GM18870 (cell line): ENCODE results near the gene CLN3.
"Not testable (repeated sequence)": the region's sequence is repeated elsewhere in the genome, so short reads cannot be mapped to it uniquely, and the experiment has no call there.

ENCODE experiments used
- ATAC-seq: cut with Tn5 transposase; IDR thresholded peaks from one replicate; pipeline ENCODE4 v1.9.1; 2021; ENCODE audit warnings: moderate library complexity; ENCODE audit not compliant: unreplicated experiment

CLN3 gene

GRCh38 chr16:28514246-28514645 lies 22.4 kb upstream of the CLN3 start:
- ATAC-seq: no peak

- no peak for ATAC-seq
These were observed 21.8 kb upstream of the CLN3 start for GRCh38 chr16:28513484-28514181.

DNA sequence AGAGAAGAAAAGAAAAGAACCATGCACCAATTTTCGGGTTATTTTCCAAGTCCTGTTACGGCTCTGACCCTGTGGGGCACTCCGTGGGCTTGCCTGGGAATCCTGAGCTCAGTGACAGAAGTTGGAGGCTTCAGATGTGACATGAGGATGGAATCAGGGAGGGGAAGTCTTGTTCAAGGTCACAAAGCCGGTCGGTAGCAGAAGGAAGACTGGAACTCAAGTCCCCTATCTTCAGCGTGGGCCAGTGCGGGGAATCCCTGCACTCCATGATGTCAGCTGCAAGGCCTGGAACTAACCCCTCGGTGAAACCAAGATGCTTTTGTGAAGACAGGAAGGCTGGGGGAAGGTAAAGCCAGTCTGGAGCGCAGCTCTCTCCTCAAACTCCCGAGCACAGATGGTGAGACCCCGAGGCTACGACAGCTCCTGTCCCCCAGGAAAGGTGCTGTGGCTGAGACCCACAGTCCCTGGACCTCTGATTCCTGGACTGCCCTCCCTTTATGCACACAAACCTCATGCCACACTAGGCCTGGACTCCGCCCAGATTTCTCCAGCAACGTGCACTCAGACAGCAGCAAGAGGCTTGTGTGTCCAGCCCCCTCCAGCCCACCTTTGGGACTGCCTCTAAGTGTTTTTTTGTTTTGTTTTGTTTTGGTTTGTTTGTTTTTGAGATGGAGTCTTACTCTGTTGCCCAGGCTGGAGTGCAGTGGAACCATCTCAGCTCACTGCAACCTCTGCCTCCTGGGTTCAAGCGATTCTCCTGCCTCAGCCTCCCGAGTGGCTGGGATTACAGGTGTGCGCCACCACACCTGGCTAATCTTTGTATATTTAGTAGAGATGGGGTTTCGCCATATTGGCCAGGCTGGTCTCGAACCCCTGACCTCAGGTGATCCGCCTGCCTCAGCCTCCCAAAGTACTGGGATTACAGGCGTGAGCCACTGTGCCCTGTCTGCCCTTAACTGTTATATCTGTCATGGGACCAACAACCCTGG lies 20.2 kb upstream of the CLN3 start:
- no peak for ATAC-seq

GRCh38 chr16:28511031-28511430 lies 19.2 kb upstream of the CLN3 start:
- ATAC-seq: no peak

DNA sequence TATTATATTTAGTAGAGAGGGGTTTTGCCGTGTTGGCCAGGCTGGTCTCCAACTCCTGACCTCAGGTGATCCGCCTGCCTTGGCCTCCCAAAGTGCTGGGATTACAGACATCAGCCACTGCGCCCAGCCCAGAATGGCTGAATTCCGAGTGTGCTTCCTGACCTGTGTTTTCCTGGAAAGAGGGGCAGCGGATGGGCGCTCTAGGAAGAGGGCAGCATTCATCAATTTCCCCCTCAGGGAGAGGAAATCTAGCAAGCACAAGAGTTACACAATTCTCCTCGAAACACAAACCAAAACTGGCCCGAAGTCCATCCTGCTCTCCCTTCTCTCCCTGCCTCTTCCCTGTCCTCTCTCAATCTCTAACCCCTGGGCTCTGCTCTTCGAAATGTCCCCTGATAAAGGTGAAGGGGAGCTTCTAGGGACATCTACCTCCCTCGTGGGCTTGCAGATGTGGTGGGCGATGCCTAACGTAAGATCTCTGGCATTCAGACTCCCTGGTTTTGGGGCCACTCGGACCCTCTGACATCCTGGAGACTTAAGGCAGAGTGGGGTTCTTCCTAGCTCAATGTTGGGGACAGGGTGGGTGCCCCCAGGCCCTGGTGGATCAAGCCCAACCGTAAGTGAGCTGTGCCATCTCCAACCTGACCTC lies 13.7 kb upstream of the CLN3 start:
- ATAC-seq: no peak

DNA sequence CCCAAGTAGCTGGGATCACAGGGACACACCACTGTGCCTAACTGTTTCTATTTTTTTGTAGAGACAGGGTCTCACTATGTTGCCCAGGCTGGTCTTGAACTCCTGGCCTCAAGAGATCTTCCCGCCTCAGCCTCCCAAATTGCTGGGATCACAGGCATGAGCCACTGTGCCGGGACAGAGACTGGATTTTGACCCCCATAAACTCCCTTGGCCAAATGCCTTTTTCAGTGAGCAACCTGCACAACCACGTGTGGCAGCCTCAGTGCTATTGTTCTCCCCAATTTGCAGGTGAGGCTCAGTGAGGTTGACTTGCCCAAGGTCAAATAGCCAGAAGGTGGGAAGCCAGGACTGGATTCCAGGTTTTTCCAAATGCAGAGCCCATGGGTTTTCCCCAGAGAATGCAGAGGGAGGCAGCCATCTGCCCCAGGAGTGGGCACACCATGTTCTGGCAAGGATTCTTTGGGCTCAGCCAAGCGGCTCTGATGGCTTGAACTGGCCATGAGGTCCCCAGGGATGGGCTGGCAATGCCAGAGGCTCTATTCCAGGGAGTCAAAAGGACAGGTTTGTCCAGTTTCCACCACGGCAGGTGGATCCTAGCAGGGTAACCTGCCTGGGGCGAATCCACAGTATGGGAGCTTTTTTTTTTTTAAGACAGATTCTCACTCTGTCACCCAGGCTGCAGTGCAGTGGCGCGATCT lies 13.0 kb upstream of the CLN3 start:
- no peak for ATAC-seq

DNA sequence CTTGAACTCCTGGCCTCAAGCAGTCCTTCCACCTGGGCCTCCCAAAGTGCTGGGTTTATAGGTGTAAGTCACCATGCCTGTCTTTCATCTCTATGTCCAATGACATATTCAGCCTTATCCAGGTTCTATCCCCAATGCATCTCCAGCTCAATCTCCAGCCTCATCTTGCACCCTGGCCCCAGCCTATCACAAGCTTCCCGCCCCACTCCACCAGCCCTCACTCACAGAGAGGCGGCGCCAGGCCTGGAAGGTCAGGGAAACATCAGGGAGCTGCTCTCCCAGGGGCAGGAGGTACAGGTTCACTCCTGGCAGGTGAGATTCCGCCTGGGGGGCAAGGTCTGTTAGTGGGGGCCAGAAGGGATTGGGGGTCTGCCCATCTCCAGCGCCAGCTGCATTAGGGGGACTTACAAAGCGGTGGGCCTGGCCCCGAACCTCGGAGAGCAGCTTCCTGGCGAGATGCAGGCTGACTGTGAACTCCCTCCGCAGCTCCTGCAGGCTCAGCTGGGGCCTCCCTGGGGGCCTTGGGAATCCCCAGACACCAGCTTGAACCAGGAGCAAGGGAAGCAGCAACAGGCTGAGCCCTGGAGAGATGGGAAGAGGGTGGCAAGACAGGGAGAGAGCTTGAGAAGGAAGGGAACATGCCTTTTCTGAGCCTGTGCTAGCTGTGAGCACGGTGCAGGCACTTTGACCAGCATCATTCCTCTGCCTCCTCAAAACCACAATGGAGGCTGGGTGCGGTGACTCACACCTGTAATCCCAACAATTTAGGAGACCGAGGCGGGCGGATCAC lies 11.8 kb upstream of the CLN3 start:
- no peak for ATAC-seq

- no peak for ATAC-seq
These were observed 10.4 kb upstream of the CLN3 start for GRCh38 chr16:28502290-28502689.

- ATAC-seq: no peak
These were observed 9.7 kb upstream of the CLN3 start for GRCh38 chr16:28501258-28502232.

DNA sequence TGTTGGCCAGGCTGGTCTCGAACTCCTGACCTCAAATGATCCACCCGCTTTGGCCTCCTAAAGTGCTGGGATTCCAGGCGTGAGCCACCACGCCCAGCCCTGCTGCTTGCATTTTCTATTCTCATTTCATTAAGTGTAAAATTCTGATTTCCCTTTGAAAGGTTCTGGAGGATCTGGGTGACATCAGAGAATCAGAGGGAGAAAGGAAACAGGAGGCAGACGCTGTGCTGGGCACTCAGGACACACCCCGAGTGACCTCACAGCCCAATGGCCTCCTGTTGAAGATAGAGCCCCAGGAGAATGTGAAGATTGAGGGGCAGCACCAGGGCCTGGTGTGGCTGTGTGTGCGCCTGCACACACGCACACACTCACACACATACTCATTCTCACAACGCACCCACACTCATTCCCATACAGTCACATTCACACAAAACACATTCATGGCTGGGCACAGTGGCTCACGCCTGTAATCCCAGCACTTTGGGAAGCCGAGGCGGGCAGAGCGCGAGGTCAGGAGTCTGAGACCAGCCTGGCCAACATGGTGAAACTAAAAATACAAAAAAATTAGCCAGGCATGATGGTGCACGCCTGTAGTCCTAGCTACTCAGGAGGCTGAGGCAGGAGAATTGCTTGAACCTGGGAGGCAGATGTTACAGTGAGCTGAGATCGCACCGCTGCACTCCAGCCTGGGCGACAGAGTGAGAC lies 8.8 kb upstream of the CLN3 start:
- not testable (repeated sequence) for ATAC-seq

DNA sequence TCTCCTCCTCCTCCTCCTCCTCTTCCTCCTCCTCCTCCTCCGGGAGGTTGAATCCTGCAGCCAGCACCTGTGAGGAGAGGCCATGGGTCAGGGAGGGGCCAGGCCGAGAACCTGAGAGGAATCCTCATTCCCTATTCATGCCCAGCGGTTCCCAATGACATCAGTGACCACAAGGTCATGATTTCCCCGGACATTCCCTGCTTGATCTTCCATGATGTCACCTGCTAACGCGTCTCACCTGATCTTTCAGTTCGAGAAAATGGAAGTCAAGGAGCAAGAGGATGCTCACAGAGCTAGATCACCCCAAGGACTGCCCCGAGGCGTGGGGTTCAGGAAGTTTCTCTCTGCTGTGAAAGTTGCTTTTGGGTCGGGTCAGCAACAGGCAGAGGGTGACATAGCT lies 8.0 kb upstream of the CLN3 start:
- ATAC-seq: no peak

DNA sequence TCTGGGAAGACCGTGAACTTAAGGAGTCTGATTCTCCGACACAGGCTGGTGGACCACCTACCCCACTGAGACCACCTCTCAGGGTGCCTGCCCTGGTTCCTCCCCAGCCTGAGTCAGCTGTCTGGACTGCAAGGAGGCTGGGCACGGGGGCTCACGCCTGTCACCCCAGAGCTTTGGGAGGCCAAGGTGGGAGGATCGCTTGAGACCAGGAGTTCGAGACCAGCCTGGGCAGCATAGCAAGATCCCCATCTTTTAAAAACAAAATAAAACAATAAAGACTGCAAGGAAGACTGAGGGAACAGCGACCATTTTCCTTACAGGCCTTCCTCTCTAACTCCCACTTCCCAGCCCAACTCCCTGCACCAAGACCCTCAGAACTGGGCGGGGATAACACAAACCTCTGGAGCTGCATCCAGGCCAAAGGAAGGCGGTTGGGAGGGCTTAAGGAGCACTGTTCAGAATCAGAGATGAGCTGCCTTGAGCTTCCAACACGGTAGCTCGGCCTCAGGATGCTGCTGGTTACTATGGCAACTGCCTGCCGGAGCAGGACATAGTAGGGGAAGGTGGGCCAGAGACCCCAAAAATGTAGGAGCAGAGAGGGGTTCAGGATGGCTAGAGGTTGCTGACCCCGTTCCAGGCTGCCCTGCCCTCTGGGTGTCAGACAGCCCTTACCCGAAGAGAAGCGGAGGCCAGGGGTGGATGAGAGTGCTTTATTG lies 7.0 kb upstream of the CLN3 start:
- ATAC-seq: no peak

DNA sequence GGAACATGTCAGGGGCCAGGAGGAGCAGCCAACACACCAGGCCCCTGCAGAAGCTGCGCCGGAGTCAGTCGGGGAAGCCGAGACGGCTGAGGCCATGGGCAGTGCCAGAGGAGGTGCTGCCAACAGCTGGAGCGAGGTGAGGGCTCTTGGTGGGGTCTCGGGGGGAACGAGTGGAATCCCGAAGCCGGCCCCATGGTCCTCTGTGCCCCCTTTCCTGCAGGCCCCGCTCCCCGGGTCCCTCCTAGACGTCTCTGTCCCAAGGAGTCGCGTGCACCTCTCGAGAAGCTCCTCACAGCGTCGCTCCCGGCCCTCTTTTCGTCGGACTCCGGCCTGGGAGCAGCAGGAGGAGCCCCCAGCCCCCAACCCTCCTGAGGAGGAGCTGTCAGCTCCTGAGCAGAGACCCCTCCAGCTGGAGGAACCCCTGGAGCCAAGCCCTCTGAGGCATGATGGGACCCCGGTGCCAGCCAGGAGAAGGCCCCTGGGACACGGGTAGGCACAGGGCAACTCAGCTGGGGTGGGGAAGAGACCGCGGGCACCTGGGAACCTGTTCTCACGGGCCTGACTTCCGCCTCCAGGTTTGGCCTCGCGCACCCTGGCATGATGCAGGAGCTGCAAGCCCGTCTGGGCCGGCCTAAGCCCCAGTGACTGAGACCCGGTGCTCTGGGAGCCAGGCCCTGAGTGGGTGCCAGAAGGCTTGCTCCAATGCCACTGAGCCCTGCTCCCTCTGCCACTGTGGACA lies 6.2 kb upstream of the CLN3 start:
- no peak for ATAC-seq

DNA sequence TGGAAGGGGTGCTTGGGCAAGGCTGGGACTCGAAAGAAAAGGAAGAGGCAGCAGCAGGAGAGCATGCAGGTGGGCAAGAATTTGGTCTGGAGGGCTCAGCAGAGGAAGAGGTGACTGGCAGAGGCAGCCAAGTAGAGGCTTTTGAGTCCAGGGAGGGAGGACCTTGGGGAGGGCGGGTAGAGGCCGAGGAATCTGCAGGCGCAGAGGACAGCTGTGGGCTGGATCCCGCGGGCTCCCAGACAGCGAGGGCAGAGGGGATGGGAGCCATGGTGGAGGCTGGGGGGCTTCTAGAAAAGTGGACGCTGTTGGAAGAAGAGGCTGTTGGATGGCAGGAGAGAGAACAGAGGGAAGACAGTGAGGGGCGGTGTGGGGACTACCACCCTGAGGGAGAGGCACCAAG lies 5.5 kb upstream of the CLN3 start:
- no peak for ATAC-seq

DNA sequence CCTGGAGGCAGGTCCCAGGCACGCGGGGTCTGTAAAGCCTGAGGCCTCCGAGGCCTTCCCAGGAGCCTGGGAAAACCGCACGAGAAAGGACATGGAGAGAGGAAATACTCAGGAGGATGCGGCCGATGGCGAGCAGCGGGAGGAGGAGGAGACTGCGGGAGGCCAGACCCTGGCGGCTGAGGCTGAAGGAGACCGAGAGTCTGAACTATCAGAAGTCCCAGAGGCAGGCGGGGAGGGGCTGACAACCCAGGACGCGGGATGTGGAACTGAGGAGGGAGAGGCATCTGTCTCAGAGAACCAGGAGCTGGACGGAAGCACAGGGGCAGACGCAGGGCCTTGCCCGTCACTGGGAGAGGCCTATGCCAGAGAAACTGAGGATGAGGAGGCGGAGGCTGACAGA lies 5.0 kb upstream of the CLN3 start:
- ATAC-seq: no peak

DNA sequence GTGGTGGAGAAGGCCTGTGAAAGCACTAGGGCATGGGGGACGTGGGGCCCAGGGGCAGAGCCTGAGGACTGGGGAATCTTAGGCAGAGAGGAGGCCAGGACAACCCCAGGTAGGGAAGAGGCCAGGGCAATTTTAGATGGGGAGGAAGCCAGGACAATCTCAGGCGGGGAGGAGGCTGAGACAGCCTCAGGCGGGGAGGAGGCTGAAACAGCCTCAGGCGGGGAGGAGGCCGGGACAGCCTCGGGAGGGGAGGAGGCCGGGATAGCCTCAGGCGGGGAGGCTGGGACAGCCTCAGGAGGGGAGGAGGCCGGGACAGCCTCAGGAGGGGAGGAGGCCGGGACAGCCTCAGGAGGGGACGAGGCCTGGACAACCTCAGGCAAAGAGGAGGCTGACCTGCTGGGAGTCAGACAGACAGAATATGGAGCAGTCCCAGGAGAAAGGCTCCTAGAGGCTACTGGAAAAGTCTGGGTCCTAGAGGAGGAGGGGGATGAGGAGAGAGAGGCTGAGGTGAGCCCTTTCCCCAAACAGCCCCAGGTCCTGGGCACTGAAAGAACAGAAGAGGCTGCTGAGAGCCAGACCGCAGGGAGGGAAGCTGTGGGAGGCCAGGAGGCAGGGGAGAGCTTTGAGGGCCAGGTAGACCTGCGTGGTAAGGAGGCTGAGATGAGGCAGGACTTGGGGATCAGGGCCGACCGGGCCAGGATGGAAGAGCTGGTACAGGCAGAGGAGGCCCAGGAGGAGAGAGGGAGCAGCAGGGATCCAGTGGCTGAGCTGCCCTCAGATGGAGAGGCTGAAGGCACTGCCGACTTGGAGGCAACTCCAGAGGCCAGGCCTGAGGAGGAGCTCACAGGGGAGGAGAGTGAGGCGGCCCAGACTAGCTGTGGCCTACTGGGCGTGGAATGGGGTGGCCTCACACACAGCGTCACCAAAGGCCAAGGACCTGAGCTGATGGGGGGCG lies 4.2 kb upstream of the CLN3 start:
- ATAC-seq: no peak
